HG03520 (cell line): ENCODE results near the gene GNAO1.
"Not testable (repeated sequence)": the region's sequence is repeated elsewhere in the genome, so short reads cannot be mapped to it uniquely, and the experiment has no call there.

ENCODE experiments used
- ATAC-seq: cut with Tn5 transposase; IDR thresholded peaks from one replicate; pipeline ENCODE4 v1.9.1; 2021; ENCODE audit warnings: mild to moderate bottlenecking, moderate library complexity; ENCODE audit not compliant: unreplicated experiment

The GNAO1 gene

DNA sequence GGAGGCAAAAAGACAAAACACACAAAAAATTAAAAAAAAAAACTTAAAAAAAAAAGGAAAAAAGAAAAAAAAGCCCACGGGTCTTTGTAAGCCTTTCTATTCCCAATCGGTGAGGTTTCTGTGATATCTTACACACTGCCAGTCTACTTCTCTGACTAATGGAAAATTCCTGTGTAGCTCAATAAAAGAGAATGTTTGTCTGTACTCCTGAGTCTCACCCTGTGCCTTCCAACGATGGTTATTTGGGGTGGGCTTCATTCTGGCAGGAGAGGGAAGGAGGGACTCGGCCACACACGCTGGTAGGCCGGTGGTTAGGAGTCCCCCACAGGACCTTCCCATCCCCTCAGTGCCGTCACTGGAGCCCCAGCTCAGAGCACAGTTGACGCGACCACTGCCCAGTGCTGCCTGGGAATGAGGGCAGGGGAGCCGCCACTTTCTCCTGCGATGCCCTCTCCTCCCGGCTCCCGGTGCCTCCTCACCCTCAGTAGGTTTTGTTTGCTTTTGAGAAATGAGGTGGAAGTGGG is 166.0 kb downstream of the GNAO1 start:
- ATAC-seq = peak; percentile 17

DNA sequence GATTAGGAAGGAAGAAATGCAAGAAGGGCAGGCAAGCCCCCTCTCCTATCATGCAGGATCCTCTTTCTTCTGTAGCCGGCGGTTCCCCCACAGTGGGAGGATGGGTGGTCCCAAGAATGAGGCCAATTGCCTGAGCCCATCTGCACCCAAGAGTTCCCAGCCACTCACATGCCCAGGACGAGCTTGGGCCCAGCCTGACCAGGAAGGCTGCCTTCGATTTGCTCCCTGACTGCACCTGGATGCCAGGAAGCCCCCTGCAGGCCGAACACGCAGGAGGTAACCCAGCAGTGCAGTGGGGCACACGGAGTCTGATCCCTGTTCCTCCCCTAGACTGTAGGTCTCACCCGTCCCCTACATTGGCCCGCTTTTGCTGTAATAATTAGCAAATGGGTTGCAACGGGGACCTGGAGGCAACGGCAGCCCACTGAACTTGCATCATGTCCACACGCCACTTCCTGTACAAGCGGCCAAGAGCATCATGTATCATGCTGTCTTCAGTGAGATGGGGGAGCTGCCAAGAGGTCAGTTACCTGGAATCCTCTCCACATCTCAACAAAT is 166.6 kb downstream of the GNAO1 start:
- ATAC-seq = no peak

DNA sequence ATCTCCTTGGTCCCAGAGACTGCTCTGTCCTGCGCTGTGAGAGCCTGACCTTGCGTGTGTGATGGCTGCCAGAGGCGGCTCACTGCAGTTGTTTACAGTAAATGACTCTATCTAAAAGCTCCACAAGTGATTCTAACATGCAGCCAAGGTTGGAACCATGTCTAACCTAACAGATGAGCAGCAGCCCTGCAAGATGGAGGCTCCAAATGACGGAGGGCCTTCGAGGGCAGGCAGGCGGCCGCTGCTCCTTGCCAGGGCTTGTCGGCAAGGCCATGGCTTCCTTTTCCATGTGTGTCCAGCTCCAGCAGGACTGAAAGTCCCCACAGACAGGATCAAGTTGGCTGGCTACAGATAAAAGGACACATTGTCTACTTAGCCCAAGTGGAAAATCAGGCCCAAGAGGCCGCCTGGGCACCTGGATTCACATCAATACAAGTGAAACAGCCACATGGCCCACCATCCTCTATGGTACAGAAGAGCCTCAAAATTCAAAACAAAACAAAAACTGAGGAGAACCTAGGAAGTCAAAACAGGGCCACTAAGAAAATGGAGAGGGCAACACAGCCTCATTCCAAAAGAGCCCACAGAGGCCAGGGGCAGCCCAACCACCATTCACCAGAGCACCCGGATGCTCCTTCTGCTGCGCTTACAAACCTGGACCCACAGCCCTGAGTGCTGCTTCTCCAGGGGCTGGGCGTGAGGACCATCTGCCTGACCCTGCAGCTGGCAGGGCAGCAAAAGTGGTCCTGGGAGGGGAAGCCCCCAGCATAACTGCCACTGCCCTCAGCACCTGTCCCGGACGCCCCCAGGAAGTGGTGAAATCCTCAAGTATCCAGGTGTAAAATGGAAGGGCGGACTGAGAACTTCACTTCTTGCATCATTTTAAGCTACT is 169.1 kb downstream of the GNAO1 start:
- no peak for ATAC-seq

DNA sequence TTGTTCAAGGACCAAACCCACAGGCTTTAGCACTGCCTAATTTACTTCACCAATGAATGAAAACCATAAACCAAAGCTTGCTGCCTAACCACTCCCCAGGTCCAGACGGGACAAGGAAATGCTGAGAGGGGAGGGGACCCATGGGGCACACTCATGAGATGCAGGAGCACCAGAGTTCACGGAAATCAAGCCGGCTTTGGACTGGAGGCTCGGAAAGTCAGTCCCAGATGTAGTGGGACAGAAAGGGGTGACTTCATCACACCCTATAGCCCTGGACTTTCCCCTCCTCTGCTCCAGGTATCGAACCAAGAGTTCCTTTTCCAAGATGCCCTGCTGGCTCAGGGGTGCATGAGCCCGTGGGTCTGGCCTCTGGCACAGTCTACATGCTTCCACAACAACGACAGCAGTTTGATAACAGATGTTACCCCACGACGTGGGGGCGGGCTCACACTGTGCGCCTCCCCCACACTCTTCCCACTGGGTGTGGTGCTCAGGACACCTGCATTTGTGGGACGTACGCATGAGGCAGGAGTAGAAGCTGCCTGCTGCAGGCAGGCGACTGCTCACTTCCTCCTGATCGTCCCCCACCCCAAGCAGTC is 170.9 kb downstream of the GNAO1 start:
- ATAC-seq = no peak

DNA sequence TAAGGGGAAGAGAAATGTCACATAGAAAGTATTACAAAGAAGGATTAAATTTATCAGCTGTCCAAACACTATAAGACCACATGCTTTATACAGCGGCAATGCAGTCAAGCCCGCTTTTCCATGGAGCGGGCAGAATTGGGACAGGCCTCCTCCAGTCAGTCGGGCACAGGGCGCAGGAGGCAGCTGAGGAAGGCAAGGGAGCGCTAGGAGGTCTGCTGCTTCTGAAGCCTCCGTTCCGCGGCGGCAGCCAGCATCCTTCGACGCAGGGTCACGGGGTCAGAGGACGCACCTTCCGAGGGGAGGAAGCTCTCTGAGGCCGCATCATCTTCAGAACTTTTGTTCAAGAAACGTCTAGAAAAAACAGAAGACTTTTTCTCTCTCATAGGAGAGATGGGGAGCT is 171.4 kb downstream of the GNAO1 start:
- ATAC-seq = no peak

DNA sequence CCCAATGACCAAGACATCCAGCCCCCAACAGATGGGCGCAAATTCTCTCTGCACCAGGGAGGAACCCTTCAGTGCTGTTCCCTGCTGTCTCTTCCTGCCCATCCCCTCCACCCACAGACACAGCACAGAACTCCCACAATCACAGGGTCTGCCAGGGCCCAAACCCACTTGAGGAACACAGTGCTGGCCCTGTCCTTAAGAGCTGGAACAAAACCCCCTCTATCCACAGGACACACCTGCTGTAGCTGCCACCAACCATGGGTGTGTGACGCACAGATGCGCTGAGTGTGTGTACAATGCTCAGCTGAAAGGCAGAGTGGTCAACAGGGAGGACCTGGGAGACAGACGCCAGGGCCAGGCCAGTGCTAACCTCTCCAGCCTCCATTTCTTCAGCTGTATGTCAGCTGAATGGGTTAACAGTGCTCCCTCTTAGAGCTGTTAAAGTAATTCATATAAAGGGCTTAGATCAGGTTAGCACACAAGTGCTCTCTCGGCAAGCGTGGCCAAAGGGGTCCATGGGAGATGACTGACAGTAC is 172.0 kb downstream of the GNAO1 start:
- ATAC-seq = no peak

DNA sequence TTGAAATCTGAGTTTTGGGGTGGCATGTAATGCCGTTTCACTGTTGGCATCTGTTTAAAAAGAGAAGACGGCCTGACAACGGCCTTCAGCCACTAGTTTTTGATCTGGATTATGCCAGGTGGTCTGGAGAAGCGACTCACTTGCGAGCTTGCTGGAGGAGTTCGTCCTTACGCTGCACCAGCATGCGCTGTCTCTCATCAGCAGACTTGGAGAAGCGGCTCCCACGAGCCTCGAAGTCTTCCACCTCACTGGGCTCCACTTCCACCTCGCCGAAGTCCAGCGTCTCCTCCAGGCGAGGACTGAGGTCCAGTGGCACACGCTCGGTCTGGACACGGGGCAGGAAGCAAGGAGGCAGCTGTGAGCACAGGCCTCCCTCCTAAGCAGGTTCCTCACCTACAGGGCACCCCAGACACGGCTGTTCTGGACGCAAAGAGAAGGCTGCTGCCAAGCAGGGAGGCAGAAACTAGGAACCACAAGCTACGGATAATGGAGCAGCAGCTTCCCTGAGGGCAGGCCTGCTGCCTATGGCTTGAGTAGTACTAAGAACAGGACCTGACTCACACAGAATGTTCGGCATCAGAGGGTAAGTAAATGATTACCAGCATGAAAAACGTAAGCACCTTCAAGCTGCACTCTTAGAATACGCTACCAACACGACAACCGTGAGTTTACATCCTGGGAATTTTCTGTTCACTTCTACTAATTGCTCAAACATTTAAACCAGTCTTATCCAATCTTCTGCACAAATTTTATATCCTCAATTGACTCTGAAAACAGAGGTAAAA is 172.7 kb downstream of the GNAO1 start:
- ATAC-seq = no peak

DNA sequence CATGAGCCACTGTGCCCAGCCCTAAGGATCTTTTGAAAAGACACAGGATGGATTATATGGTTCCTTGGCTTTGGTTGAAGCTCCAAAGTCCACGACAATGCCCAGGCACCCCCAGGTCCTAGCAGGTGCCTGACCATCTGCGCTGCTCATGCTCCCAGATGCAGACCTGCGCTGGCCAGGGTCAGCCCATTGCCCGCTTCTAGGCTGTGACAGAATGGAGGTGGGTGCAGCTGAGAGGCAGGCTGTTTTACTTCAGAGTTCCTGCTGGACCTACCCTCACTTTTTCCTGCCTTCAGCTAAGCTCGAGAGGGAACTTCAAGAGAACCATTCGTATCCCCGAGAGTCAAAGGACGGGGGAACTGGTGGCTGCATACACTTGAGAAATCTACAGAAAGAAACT is 173.6 kb downstream of the GNAO1 start:
- ATAC-seq = no peak

DNA sequence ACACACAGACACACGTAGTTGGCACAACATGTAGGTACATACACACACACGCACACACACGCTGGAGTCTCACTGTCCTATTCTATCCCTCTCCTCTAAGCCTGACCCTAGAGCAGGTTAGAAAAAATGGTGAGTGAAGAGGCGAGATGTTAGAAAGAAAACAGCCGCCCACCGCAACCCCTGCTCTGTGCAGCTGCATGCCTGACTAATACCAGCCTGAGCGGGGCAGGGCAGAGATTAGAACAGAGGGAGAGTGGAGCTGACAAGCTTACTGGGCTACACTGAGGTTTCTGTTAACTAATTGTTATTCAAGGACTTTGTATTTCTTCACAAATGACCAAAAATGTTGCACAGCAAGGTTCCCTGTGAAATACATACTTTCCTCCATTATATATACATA is 174.3 kb downstream of the GNAO1 start:
- ATAC-seq = no peak

DNA sequence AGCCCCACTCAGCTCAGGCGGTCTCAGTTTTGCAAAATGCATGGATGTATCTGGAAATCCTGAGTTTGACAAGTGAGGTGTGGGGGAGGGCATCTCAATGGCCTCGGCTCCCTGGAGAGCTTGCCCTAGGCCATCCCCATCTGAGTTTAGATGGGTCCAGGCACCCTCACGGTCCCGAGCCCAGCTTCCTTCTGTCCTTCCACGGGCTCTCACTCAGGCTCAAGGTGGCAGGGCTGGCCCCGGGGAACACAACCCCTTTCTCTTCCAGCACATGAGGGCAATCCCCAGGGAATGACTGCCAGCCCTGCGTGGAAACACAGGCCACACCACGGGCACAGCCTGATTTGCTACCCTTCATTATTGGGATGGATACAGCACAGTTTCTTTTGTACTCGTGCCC is 175.7 kb downstream of the GNAO1 start:
- no peak for ATAC-seq

DNA sequence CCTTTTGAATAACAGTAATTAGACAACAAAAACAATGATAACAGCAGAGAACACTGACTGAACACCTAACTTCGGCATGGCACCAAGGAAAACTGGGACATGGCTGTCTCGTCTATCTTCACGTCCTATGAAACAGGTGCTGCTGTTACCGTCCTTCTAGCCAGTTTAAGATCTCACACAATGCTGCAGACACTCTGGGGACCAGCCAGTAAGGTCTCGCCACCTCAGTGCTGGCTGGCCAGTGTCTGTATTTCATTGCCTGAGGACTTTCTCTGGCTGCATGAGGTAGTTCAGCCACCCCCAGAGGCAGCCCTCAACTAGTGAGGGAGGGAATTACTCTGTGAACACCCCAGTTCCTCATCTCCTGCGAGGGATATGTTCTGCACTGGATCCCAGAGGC is 176.5 kb downstream of the GNAO1 start:
- ATAC-seq = no peak

DNA sequence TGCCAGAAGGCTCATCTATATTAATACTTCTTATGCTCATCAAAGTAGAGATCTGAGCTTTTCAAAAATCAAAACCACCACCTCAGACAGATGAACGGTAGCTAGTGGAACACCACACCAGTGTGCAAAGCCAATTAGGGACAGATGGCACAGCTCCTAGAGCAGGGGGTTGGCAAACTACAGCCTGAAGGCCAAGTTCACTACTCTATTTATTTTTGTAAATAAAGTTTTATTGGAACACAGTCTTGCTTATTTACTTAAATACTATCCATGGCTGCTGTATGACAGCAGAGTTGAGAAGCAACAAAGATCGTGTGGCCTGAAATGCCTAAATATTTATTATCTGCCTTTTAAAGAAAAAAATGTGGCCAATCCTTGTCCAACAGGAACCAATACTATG is 177.3 kb downstream of the GNAO1 start:
- ATAC-seq = no peak

DNA sequence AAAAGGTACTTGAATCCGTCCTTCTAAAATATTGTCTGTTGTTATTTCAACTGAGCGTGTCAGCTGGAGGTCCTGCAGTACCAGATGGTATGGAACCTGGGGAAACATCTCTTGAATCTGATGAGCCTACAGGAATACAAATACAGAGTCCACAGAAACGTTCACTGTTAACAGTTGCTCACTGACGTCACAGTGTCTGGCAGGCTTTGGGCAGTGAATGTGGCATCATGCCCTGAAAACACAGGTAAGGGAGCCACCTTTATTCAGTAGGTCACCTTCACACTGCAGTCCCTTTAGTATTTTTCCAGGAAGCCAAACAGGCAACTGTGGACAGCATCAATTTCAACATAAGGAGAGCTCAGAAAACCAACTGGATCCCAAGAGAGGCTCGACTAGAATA is 177.9 kb downstream of the GNAO1 start:
- ATAC-seq = no peak

DNA sequence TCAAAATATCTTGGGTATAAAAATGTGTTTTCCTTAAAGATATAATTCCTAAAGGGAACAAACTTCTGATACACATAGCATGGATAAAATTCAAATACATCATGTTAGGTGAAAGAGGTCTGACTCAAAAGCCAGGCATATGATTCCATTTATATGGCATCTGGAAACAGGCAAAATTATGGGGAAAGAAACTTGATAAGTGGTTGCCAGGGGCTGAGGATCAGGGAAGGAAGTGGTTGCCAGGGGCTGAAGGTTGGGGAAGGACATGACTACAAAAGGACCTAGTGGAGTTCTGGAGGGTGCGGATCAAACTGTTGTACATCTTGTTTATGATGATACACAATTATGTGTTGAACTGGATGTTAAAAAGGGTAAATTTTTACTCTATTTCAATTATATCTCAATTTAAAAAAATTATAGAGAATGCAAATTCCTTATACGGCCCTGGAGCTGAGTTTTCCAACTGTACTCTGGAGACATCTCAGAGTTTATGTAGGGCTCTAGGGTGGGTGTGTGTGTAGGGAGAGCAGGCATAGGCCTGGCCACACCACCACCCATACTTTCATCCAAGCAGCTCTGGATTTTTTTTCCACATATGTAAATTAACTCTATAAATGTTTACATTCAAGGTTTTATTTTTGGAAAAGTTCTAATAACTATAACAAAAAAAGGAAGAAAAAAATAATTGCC is 179.0 kb downstream of the GNAO1 start:
- no peak for ATAC-seq

DNA sequence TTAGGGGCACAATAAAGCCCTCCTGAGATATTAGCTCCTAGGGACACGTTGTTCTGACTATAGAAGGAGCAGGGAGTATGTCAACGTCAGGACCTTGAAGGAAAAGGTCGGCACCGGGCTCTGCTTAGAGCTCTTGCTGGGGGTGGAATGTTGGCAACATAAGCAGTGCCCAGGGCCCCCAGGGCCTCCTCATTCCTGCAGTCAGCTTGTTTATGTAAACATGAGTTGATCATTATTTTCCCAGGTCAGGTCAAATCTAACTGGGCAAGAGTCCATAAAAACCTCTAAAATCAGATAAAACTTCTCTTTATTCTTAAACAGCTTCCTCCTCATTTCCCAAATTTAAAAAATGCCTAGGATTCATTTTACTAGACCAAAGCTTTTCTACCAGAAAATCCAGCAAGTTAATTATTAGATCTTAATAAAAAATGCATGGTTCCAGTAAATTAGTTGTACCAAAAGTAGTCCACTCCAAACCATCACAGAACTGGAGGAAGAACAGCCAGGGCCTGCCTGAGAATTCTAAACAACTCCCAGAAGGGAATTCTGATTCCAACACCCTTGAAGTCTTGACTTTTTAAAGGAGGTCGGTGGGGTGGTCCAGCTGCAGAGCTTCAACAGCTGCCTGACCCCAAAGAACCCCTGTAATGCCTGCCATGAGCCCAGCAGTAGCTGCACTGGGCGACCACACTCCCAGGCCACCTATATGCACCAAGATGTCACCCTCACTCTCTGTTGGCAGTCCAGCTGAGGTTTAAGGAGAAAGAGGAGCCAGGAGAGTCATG is 179.8 kb downstream of the GNAO1 start:
- ATAC-seq = no peak

DNA sequence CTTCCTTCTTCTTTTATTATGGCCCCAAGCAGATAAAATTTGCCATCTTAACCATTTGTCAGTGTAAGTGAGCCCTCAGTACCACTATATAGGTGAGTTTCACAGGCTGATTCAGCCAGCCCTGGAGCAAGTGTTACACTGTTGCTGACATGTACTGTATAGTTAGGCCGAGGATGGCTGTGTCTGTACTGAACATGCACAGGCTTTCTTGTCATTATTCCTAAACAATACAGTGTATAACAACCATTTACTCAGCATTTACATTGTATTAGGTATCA is 180.3 kb downstream of the GNAO1 start:
- no peak for ATAC-seq

DNA sequence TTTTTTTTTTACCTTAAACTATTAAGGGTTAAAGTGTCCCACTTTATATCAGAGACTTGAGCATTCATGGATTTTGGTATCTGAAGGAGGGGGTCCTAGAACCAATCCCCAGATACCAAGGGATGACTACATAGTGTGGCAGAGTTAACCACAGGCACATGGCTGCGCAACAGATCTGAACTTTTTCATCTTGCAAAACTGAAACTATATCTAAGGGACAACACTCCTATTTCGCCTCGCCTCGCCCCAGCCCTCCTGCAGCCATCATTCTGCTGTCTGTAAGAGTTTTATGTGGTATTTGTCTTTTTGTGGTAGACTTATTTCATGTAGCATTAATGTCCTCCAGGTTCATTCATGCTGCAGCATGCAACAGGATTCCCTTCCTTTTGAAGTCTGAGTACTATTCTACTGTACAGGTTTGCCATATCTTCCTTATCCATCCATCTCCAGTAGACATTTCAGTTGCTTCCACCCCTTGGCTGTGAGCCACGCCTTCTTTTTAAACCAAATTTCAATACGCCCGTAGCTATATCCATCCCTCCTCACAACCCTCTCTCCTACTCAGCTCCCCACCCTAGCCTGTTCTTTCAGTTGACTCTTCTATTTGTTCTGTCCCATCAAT is 180.8 kb downstream of the GNAO1 start:
- no peak for ATAC-seq

DNA sequence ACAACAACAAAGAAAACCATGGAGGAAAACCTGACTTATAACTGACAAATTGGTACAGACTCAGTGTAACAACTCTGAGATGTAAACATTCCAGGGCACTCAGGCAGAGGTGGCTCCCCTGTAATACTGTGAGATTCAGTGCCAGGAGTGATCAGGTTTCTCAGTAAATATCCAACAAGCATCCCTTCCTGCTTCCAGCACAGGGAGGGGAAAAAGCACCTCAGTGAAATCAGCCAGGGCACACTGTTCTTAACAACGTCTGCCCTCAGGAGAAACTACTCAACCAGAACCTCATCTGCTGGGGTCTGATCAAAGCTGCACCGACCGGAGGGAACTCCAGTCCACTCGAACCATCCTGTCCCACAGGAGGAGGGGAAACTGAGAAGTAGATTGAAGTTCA is 181.7 kb downstream of the GNAO1 start:
- ATAC-seq = no peak

DNA sequence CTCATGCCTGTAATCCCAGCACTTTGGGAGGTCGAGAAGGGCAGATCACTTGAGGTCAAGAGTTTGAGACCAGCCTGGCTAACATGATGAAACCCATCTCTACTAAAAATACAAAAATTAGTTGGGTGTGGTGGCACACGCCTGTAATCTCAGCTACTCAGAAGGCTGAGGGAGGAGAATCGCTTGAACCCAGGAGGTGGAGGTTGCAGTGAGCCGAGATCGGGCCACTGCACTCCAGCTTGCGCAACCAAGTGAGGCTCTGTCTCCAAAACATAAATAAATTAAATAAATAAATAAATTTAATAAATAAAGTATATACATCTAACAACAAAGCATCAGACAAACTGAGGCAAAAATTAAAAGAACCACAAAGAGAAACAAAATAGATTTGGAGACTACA is 184.5 kb downstream of the GNAO1 start:
- ATAC-seq = not testable (repeated sequence)
